EH (cell line): ENCODE measurements around the gene TOMM70.

ENCODE experiments used
- DNase-seq: peaks from one replicate; pipeline ENCODE4 v3.0.0-alpha.2; 2015; ENCODE audit warnings: low read depth

TOMM70 gene

DNA sequence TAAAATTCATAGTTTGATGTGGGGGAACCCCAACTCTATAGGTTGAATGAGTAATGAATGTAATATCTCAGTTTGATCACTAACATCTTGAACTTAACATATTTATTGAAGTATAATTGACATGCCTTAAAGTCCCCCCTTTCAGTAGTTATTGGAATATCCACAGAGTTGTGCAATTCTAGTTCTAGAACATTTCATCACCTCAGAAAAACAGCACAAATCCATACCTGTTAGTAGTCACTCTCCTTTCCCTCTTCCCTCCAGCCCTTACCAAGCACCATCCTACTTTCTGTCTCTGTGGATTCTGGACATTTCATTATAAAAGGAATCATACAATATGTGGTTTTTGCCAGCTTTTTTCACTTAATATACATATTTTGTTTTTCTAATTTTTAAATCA is 75.1 kb downstream of the TOMM70 start:
- no peak for DNase-seq

DNA sequence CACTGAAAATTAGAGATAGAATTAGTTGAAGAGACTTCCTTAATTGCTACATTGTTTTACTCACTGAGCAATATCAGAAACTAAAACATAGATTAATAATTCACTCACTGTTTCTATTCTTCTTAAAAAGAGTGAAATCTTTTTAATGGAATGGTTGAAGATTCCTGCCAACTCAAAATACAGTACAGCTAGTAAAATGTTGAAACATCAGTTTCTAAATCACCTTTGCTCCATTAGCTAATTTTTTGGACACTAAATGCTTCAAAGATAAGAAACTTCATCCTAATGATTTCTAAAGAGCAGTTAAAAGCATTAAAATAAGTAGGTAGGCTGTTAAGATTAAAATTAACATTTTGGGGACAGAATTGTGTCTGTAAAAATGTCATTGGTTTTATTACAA is 76.8 kb downstream of the TOMM70 start:
- DNase-seq = no peak

DNA sequence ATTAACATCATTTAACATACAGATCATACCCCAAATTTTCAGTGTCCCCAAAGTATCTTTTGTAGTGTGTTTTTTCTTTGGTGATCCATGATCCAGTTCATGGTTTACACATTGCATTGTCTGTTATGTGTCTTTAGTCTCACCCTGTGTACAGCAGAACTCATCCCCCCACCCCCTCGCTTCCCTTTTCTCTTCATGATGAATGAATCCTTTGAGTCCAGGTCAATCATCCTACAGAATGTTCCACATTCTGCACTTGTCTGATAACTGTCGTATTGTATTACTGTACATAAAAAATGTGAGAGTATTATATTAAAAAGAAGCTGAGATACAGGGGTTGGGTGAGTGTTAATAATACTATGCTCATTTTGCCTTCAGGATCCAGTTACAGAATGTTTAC is 80.9 kb downstream of the TOMM70 start:
- DNase-seq = no peak

DNA sequence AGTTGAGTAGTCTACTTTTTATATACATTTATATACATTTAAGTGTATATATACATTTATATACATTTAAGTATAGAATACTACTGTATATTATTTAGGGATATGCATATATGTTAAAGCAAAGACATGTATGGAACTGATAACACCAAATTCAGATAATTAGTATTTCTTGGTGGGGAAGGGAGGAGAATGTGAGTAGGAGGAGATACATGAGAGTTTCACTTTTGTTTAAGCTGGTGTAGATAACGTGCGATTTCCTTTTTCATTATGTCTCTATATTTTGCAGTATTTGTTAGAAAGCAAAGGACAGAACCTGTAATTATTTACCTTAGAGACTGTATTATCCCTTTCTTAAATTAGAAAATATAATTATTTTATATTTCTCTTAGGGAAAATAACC is 83.0 kb downstream of the TOMM70 start:
- no peak for DNase-seq

- peak; percentile 68 for DNase-seq
Observed at GRCh38 chr3:100316641-100317069, 84.2 kb downstream of the TOMM70 start.
